Fibroblast of skin of abdomen (primary cell): ENCODE data around the gene GMPPB. TPM values are rescaled to one million over a fixed set of nuclear protein-coding genes. Genes with fewer than 3 reads are reported as not detected.
"Not testable (repeated sequence)": the region's sequence is repeated elsewhere in the genome, so short reads cannot be mapped to it uniquely, and the experiment has no call there.

ENCODE experiments used
- DNase-seq: peaks from one replicate; pipeline ENCODE4 v3.0.0-alpha.2; 2013
- polyA plus RNA-seq, 2 experiments: library from polyadenylated mRNA; unstranded; fragments of 120-200 nt; gene quantifications; one replicate each; pipeline ENCODE4 v1.2.1, GENCODE V29; 2013; ENCODE audit not compliant: insufficient read length in 2 of 2

The GMPPB gene
- 20.9 TPM for polyA plus RNA-seq (2013, experiment 1 of 2; ENCODE audit: insufficient read length)
- 21.1 TPM for polyA plus RNA-seq (2013, experiment 2 of 2; ENCODE audit: insufficient read length)

- peak; percentile 96 for DNase-seq
These were observed at the start of gene GMPPB for GRCh38 chr3:49723628-49724551. TSS of gene GMPPB (minus strand) at chr3:49723951. CDS start at chr3:49723726, 225 bp downstream.

- DNase-seq: no peak
These were observed 49.0 kb upstream of the GMPPB start for GRCh38 chr3:49772703-49773102.

GRCh38 chr3:49771340-49771938 lies 47.7 kb upstream of the GMPPB start:
- no peak for DNase-seq

DNA sequence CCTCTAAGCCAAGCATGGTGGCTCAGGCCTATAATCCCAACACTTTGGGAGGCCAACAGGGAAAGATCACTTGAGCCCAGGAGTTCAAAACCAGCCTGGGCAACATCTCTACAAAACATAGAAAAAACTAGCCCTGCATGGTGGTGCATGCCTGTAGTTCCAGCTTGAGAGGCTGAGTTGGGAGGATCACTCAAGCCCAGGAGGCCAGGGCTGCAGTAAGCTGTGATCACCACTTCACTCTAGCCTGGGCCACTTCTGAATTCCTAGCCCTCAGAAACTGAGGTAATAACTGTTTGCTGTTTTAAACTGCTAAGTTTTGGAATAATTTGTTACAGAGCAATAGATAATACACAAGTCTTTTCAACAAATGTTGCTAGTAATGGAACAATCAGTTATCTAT lies 46.2 kb upstream of the GMPPB start:
- DNase-seq: no peak

DNA sequence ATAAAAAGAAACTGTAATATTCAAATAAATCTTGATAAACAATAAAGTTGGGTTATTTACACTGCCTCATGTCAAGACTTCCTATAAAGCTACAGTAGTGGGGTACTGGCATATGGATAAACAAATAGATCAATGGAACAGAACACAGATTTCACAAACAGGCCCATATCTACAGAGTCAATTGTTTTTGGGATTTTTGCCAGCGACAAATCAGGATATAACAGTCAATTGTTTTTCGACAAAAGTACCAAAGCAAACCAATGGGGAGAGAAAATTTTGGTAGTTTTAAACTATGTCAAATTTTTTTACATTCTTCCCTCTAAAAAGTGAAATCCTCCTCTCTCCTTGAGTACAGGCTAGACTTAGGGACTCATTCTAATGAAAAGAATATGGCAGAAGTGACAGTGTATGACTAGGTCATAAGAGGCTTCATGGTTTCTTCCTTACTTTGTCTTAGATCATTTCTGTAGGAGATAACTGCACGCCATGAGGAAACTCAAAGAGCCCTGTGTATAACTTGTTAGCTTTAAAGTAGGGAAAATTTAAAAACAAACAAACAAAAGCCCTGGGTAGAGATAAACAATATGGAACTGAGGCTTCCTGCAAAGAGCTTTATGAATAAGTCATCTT lies 45.6 kb upstream of the GMPPB start:
- DNase-seq: no peak

GRCh38 chr3:49763981-49764380 lies 40.2 kb upstream of the GMPPB start:
- DNase-seq: no peak

GRCh38 chr3:49761661-49762060 lies 37.9 kb upstream of the GMPPB start:
- DNase-seq: no peak

DNA sequence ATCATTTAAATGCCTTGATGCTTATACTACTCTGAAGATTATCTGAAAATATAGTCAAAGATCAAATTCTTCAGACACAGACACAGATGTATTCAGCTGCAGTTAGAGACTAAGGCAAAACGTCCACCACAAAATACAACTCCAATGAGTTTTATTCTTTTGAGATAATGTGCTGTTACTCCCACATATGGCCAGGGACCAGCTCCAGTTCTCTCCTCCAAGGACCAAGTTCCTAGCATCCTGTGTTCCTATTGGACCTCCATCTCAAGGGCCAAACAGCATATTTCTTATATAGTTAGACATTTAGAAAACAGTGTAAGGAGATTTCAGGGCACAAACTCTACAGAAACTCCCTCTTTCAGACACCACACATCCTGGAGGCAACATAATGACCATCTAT lies 35.5 kb upstream of the GMPPB start:
- DNase-seq: no peak

- DNase-seq: no peak
These were observed 33.4 kb upstream of the GMPPB start for GRCh38 chr3:49757197-49757596.

GRCh38 chr3:49756036-49756435 lies 32.3 kb upstream of the GMPPB start:
- no peak for DNase-seq

- no peak for DNase-seq
These were observed 30.8 kb upstream of the GMPPB start for GRCh38 chr3:49754536-49754935.

- no peak for DNase-seq
These were observed 27.8 kb upstream of the GMPPB start for GRCh38 chr3:49751501-49751900.

- no peak for DNase-seq
These were observed 26.3 kb upstream of the GMPPB start for GRCh38 chr3:49750056-49750455.

DNA sequence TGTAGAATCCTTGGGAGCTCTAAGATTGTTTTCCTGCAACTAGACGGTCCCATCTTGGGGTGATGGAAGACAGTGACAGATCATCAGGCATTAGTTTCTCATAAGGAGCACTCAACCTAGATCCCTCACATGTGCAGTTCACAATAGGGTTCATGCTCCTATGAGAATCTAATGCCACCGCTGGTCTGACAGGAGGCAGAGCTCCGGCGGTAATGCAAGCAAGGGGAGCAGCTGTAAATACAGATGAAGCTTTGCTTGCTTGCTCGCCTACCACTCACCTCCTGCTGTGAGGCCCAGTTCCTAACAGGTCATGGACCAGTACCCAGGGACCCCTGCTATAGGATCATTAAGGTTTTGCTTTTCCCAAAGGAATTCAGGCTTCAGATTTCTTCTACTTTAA lies 25.1 kb upstream of the GMPPB start:
- not testable (repeated sequence) for DNase-seq

DNA sequence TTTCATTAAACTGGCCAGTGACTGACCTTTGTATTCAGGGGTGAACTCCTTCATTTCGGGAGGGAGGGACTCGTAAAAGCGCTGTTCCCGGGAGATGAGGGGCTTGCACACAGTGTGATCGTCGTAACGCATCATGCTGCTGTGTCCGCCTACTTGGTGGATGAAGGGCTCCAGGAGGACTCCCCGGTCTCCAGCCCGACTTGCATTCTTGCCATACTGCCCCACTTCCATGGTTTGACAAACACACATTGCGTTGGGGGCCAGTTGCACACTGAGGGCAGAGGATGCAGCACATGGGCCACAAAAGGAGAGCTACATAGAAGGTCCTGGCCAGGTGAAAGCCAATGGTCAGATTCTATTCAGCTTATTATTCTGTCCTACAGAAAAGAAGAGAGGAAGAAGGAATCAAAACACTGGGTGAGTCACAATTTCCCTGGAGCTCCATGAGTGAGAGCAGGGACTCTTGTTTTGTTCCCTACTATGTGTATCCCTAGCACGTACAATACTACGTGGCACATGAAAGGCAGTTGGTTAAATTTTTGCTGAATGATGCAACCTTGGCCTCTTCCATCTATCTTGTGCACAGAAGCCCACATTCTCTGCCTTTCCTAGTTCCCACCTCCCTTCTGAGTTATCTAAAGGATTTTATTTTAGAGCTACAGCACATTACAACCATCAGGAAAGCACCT lies 24.2 kb upstream of the GMPPB start:
- peak; percentile 21 for DNase-seq

DNA sequence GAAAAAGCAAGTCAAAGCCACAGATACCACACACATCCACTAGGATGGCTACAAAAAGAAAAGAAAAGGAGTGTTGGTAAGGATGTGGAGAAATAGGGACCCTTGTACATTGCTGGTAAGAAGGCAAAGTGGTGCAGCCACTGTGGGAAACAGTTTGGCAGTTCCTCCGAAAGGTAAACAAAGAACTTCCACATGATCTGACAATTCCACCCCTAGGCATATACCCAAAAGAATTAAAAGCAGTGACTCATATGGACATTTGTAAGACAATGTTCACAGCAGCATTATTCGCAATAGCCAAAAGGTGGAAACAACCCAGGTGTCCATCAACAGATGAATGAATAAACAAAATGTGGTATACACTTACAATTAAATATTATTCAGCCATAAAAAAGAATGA lies 22.2 kb upstream of the GMPPB start:
- DNase-seq: no peak

DNA sequence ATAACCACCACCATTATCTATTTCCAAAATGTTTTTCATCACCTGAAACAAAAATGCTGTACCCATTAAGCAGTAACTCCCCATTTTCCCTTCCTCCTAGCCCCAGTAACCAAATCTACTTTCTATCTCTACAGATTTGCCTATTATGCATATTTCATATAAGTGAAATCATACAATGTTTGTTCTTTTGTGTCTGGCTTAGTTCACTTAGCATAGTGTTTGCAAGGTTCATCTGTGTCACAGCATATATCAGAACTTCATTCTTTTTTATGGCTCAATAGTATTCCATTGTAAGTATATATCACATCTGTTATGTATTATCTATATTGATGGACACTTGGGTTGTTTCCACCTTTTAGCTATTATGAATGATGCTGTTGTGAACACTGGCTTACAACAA lies 16.7 kb upstream of the GMPPB start:
- DNase-seq: no peak

- DNase-seq: no peak
These were observed 14.4 kb upstream of the GMPPB start for GRCh38 chr3:49738067-49738713.

DNA sequence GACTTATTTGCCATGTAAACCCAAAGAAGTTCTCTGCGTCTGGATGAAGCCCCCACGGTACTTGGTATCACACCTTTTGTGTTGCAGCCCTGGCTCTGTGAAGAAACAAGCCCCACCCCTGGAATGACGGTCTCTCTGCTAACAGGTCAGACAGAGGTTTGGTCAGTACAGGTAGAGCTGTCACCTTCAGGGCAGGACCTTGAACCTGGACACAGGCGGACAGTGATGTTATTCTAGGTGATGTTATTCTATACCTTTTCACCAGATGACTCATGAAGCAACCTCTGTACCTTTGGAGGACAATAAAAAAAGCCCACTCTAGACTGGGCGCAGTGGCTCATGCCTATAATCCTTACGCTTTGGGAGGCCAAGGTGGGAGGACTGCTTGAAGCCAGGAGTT lies 11.0 kb upstream of the GMPPB start:
- DNase-seq: no peak

GRCh38 chr3:49733551-49733950 lies 9.8 kb upstream of the GMPPB start:
- DNase-seq: no peak

DNA sequence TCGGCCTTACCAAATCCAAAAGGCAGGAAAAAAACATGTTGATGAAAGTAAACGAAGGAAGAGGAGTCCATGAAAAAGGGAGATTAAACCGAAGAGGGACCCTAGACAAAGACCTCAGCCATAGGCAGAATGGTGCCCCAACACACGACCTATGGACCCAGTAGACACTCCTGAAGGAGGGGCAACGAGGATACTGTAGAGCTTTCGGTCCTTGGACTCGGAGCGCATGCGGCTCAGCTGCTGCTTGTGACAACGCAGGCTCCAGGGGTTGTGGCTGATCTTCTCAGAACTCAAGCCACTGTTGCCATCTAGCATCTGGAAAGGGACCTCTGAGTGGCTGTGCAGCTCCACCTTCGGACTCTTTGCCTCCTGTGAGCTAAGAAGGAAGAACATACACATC lies 8.8 kb upstream of the GMPPB start:
- DNase-seq: no peak

GRCh38 chr3:49729966-49730609 lies 6.3 kb upstream of the GMPPB start:
- no peak for DNase-seq
